ENCODE results near the gene WDR18.
"Not testable (repeated sequence)": the region's sequence is repeated elsewhere in the genome, so short reads cannot be mapped to it uniquely, and the experiment has no call there.

Gene WDR18

DNA sequence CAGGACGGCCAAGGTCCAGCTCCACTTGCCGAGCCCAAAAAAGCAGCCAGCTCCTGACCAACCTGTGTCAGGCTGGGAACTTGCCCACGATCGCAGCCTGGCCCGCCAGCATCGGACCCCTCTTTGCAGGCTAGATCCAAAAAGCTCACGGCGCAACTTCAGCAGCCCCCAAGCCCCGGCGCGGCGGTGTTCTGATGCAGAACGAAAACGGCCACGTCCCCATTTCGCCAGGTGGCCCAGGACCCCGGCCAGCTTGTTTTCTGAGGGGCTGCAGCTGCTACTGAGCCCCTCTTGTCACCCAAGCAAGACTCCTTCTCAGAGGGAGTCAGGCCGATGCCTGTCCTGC, 35.4 kb downstream of the WDR18 start:
- DNase-seq (ENCODE audit: low read depth in 2 of 2) = no peak

DNA sequence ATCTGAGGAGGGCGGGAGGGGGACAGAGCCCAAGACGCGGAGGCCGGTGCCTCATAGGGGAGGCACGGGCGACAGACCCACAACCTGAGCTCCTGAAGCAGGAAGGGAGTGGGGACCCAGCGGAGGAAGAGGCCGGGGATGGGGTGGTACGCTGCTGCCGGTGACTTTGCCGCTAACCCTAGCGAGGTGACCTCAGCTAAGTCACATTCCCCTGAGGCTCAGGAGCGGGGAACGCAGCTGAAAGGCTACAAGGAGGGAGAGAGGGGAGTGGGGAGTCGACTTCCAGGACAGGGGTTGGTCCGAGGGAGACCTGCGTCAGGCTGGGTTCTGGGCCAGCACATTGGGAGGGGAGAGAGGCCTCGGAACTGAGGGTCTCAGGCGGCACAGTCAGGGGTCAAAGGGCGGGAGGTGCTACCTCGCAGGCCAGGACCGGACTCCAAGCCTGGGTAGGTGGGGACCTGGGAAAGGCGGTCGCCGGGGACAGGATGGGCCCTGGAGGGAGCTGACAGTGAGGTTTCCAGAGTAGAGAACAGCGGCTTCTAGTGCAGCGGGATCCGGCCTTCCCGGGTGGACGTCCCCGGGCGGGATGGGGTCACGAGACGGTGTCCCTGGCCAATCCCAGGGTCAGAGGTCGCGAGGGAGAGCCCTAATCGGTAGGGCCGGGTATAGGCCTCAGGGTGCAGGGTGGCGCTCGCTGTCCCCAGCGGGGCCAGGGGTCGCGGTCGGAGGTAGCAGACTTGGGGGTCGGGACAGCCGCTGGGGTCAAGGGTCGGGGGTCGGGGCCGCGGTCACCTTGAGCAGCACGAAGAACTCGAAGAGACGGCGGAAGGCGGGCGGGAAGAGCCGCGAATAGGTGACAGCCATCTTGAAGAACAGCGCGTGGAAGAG, 36.1 kb downstream of the WDR18 start:
- DNase-seq (ENCODE audit: low read depth in 2 of 2) = no peak

DNA sequence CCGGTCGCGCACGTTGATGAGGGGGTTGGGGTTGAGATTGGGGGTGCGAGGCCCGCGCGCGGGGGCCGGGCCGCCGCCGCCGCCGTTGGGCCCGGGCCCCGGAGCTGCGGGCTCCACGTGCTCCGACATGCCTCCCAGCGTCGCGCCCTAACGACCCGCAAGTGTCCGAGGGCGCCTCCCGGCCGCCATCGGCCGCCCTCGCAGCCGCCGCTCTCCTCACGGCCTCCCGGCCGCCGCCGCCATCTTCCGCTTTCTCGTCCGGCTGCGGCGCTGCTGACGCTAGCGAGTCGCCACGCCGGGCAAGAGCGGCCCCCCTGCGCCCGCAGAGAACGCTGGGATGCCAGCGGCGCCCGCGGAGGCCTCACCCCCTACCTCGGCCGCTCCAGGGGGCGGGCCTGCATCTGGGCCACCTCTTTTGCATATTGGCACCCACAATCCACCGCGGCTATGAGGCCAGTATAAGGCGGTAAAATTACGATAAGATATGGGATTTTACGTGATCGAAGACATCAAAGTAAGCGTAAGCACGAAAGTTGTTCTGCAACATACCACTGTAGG, 36.8 kb downstream of the WDR18 start, which contains the start of gene TMEM259:
TMEM259 (minus strand) TSS at position 256 of the 558 bp plus-strand sequence; CDS start at position 129, 127 bp downstream.
- DNase-seq (ENCODE audit: low read depth in 2 of 2) = peak; percentile 94 to 97

DNA sequence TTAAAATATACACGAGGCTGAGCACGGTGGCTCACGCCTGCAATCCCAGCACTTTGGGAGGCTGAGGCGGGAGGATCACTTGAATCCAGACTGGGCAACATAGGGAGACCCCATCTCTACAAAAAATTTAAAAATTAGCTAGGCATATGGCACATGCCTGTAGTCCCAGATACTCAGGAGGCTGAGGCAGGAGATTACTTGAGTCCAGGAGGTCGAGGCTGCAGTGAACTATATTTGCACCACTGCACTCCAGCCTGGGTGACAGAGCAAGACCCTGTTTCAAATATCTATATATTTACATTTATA, 39.7 kb downstream of the WDR18 start:
- not testable (repeated sequence) for DNase-seq (ENCODE audit: low read depth in 2 of 2)

DNA sequence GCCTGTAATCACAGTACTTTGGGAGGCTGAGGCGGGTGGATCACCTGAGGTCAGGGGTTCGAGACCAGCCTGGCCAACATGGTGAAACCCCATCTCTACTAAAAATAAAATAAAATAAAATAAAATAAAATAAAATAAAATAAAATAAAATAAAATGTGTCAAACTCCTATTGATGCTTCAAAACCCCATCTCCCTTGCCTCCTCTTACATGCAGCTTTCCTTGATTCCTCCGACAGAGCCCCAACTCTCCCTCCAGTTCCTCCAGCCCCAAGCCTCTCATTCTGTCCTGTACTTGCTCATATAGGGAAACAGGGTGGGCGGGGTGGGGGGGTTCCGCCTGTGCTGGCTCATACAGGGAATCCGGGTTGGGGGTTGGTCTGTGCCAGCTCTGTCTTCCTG, 40.9 kb downstream of the WDR18 start:
- not testable (repeated sequence) for DNase-seq (ENCODE audit: low read depth in 2 of 2)

DNA sequence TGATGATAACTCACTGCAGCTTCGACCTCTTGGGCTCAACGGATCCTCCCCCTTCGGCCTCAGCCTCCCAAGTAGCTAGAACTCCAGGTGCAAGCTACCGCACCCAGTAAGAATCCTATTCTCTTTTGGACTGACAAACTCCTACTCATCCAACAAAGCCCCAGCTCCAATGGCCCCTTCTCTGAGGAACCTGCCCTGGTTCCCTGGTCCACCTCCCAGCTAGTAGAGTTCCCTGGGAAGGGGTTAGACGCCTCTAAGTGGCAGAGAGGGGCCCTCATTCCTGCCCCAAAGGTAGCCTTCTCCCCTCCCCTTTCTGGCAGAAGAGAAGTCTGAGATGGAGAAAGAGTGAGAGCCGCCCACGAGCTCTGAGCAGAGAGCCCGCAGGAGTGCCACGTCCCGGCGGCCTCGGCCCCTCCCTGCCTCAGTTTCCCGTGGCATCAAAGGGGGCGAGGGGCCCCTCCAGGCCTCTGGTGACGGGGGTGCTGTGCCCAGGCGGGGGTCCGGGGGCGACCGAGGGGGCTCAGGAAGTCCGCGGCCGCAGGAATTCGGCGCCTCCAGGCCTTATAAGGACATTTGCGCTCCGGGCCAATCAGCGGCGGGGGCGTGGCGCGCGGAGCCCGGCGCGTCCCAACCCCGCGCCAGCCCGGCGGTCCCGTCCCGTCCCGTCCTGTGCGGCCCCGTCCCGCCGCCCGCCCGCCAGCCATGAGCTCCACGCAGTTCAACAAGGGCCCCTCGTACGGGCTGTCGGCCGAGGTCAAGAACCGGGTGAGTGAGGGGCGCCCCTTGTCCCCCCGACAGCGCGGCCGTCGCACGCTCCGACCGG, 42.0 kb downstream of the WDR18 start, which contains the start of gene CNN2:
CNN2 (plus strand) TSS at position 649 of the 823 bp plus-strand sequence; CDS start at position 703, 54 bp downstream.
- DNase-seq (ENCODE audit: low read depth in 2 of 2) = peak in 1 of 2 donors; percentile 42

DNA sequence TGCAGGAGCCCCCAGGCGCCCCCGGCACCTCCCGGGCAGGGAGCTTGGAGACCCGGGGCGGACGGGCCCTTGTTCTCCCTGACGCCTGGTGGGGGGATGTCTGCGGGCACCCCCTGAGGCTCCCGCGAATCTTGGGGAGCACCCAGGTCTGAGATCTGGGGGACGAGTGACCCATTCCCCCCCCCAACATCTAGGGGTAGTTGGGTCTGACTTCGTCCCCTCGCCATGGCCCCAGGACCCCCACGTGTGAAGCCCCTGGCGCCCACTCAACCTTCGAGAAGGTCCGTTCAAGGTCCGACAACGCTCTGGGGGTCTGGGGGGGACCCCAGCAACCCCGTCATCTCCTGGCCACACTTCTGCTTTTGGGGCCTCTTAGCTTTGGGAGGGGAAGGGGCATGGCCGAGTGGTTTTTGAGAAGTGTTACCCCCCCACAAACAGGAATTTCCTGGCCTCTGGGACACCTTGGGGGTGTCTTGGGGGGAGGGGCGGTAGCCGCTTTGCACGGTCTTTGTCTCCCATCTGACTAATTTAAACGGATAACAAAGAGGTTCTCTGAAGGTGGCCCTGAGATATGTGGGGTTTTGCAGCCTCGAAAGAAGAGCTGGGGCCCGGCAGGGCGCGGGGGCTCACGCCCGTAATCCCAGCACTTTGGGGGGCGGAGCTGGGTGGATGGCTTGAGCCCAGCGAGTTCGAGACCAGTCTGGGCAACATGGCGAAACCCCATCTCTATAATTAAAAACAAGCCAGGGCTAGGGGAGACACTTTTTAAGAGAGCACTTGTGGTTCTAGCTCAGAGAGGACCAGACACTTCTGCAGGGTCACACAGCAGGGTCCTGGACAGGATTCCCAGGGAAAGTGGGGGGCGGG, 42.9 kb downstream of the WDR18 start:
- DNase-seq (ENCODE audit: low read depth in 2 of 2) = no peak

DNA sequence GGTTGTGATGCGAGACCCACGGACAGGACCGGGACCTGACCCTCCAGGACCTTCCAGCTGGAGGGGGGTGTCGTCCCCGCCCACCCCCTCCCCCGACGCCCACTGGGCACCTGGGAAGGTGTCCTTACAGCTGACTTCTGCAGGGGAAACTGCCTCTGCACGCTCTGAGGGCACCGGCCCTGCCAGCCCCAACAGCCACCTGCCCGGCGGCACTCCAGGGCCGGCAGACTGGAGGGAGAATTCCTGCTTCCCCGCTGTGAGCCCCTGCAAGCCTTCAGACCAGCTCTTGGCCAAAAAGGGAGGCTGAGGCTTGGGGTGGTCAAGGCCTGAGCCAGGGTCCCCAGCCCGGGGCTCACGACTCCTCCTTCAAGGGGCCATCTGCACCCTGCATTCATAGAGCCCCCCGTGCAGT, 43.5 kb downstream of the WDR18 start:
- DNase-seq (ENCODE audit: low read depth in 2 of 2) = no peak

DNA sequence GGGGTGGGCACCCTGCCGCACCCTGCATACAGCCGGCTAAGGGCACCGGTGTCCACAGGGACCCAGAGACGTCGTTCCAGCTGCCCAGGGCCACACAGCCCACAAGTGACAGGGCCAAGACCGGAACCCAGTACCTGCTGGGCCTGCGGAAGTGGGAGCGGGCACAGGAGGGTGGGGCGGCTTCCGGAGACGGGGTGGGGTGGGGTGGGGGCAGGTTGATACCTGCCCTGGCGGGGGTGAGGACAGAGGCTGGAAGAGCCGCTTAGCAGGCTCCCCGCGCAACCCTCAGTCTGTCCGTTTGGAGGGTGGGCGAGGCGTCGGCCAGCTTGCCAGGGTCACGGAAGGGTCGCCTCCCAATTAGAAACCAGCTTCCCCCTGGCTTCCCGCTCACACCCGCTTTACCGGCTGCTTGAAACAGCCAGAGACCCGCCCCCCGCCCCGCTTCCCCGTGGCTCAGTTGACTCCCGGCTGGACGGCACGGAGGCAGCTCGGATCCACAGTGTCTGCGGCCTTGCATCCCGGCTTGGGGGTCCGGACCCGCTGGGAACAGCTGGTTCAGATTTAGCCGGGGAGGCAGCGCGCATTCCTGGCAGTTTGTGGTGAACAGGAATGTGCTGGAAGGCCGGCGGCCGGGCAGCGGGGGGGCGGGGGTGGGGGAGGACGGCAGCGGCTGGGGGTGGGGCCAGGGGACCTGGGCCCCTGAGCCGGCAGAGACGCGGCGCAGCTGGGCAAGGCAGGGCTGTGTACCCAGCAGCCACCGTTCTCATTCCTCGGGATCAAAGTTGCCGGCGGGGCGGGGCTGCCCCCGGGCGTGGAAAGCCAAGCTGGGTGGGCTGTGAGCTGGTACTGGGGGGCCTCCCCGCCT, 44.1 kb downstream of the WDR18 start:
- peak in 1 of 2 donors; percentile 25 for DNase-seq (ENCODE audit: low read depth in 2 of 2)

DNA sequence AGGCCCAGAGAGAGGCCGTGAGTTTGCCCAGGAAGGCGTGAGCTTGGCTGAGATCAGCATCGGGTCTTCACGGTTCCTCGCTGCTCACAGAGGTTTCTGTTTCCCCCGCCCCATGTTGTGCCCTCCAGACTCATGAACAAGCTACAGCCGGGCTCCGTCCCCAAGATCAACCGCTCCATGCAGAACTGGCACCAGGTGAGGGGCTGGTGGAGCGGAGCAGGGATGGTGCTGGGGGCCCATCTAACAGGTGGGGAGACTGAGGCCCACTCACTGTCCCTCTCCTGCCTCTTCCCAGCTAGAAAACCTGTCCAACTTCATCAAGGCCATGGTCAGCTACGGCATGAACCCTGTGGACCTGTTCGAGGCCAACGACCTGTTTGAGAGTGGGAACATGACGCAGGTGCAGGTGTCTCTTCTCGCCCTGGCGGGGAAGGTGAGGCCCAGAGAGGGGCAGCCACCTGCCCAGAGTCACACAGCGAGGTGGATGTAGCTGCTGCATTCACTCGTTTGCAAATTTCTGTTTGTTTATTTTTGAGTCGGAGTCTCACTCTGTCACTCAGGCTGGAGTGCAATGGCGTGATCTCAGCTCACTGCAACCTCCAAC, 48.2 kb downstream of the WDR18 start:
- no peak for DNase-seq (ENCODE audit: low read depth in 2 of 2)

DNA sequence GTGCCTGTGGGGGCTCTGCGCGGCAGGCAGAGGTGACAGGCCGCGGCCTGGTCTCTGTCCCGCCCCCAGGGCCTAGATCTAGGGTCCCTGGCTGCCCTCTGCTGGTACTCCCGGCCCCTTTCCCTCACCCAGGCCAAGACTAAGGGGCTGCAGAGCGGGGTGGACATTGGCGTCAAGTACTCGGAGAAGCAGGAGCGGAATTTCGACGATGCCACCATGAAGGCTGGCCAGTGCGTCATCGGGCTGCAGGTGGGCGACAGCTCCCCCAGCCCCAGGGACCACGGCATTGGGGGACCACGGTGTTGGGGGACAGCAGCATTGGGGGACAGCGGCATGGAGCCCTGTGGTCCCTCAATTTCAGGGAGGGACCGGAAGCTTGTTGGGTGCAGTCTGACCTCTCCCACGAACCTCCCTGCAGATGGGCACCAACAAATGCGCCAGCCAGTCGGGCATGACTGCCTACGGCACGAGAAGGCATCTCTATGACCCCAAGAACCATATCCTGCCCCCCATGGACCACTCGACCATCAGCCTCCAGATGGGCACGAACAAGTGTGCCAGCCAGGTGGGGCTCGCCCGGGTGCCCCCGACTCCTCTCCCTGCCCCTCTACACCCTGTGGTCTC, 52.0 kb downstream of the WDR18 start:
- DNase-seq (ENCODE audit: low read depth in 2 of 2) = no peak

DNA sequence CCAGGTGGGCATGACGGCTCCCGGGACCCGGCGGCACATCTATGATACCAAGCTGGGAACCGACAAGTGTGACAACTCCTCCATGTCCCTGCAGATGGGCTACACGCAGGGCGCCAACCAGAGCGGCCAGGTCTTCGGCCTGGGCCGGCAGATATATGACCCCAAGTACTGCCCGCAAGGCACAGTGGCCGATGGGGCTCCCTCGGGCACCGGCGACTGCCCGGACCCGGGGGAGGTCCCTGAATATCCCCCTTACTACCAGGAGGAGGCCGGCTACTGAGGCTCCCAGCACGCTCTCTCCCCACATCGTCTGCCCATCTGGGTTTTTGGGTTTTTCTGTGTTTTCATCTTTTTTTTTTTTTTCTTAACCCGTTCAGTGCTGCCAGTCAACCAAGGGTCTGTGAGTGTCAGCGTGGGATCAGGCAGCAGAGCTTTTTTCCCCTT, 53.5 kb downstream of the WDR18 start:
- DNase-seq (ENCODE audit: low read depth in 2 of 2) = no peak

DNA sequence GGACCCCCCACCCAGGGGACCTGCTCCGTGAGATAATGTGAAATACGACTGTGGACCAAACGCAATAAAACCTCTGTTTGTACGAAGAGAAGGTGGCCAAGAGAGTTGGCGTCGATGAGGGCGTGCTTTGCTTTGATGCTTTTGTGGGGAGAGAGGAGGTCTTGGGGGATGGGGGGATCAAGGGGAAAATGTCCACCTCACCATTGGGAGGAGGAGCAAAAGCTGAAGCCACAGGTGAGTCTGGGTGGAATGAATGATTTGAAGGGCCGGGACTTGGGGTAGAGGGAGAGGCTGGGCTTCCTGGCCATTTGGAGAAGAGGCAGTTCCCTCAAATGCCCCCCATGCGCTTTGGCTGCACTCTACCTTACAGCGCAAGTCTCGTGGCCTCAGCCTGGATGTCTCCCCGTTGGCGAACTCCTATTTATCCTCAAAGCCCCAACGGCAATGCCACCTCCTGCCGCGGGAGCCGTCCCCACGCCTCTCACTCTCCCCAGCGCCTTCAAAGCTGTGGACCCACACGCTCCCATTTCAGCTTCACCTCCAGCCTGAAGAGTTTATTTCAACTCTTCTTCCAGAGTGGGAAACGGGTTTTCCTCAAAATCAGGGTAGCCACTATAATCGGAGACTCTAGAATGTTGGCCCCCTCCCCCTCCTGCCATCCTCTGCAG, 55.0 kb downstream of the WDR18 start:
- no peak for DNase-seq (ENCODE audit: low read depth in 2 of 2)

DNA sequence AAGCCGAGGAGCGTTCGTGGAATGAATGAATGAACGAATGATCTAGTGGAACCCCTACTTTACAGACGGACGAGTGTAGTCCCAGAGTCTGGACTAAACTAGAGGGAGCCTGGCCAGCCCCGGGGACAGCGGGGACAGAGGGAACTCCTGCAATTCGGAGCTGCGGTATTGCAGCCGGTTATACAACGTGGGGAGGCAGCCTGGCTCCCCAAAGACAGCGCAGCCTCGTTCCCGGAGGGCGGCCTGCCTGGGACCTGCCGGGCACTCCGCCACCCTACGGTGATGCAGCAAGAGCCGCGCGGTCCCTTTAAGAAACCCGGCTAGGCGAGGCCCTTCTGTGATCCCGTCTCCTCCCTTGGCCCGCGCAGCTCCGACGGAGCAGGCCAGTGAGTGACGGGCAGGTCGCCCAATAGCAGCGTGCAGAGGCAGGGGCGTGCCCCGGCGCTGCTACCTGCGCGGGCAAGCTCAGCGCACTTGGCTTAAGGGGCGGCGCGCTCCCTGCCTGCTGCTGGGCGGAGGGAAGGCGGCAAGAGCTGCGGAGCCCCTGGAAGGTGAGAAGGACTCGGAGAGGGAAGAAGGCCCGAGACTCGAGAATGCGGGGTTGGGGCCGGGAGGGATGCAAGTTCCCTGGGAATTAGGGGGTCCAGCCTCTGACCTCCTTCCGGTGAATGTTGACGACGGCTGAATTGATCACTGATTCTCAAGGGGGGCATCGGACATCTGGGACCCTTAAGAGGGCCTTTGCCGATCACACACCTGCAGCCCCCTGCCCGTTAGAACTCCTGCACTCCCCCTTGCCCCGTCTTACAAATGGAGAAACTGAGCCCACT, 55.7 kb downstream of the WDR18 start, which contains the start of gene ABCA7:
ABCA7 (plus strand) TSS at position 462 of the 830 bp plus-strand sequence. CDS start 1,255 bp downstream, outside the sequence.
- peak; percentile 97 to 98 for DNase-seq (ENCODE audit: low read depth in 2 of 2)

DNA sequence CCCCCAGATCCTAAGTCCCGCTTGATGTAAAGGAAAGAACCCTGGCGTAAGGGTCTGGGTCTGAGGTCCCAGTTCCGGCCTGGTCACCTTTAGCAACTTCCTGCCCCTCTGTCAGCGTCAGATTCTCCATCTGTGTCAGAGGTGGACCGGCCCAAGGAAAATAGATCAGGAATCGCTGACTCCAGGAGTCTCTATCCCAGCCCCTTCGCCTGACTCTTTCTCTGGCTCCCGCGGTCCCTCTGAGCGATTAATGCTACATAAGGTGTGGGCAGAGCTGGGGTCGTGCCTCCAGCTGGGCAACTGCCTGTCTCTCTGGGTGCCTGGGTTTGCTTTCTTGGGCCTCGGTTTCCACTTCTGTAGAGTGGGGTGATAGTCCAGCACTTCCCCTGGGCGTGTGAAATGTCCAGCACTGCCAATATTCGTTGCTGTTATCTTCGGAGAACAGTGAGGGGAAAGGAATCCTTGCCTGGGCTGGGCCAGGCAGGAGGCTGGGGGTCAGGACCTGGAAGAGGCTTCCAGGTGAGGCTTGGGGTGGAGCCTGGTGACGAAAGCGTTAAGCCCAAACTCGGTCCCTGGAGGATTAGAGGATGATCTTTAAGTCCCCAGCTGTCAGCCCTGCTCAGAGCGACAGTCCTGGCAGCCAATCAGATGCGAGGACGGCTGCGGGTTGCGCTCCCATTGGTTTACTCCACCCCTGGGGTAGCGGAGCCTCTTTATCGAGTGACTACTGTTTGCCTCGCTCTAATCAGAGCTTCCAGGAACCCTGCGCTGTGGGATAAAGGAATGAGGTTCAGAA, 56.5 kb downstream of the WDR18 start:
- peak; percentile 78 to 87 for DNase-seq (ENCODE audit: low read depth in 2 of 2)

DNA sequence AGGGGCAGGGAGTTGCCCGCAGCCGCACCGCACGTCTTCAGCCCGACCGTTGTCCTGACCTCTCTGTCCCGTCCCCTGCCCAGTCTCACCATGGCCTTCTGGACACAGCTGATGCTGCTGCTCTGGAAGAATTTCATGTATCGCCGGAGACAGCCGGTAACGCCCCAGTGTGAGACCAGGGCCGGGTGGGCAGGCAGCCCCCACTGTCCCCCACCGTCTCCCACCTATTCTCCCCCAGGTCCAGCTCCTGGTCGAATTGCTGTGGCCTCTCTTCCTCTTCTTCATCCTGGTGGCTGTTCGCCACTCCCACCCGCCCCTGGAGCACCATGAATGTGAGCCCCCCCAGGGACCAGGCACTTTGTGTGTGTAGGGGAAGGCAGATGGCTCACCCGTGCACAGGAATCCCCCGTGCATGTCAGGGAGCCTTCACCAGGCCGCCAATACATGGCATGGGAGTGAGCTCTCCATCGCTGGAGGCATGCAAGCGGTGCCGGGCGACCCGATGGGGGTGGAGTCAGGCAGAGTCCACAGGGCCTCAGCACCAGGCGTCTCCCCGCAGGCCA, 57.2 kb downstream of the WDR18 start:
- DNase-seq (ENCODE audit: low read depth in 2 of 2) = no peak

Data from activated CD8-positive, alpha-beta memory T cell treated with anti-CD3 and anti-CD28 coated beads for 4 hours (primary cell).